ENCODE measurements around the gene PVR. TPM values are rescaled to one million over a fixed set of nuclear protein-coding genes. Genes with fewer than 3 reads are reported as not detected.

Gene PVR
- total RNA-seq, 1 experiment from 2014 or later, result 52.1 TPM

DNA sequence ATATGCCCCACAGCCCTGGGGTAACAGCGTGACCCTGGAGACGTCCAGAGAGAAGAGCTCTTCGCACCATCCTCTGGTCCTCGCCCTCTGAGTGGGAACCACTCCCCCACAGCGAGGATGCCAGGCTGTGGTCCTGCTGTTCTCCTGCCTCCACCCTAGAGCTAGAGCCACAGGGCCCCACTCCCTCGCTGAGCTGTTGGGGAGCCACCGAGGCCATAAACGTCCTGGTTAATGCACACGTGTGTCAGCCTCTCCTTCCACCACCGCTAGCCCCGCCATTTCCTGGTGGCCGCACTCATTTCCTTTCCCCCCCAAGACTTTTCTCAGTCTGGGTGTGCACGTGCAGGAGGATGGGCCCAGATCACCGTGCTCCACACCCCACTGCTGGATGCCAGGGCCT lies 66.8 kb downstream of the PVR start:
- H2AFZ ChIP-seq, result no peak overlapping the region
- ChIA-PET POLR2A (ENCODE audit: unreplicated experiment) (no interaction called here), CTCF (no interaction called here)
- H3K4me3 ChIP-seq, result no peak overlapping the region
- no peak for DNase-seq
- no peaks in the 10 kb centered on the region for H3K9me3 ChIP-seq (ENCODE audit: insufficient read depth, low read depth)
- no peaks in the 10 kb centered on the region for H4K20me1 ChIP-seq (ENCODE audit: insufficient read depth)
- BruUV-seq (replicated peaks), result no TSS peak
- H3K79me2 ChIP-seq (ENCODE audit: low read depth), result no peaks in the 10 kb centered on the region
- H3K27ac ChIP-seq, result no peak overlapping the region
- H3F3A ChIP-seq (ENCODE audit: insufficient read depth, low read depth), result no peaks in the 10 kb centered on the region
- no peaks in the 10 kb centered on the region for H3K9me2 ChIP-seq (ENCODE audit: insufficient read depth)
- no peaks in the 10 kb centered on the region for H3K27me3 ChIP-seq (ENCODE audit: insufficient read depth, low read depth)
- intact Hi-C loops (cut with micrococcal nuclease; ENCODE audit: unreplicated experiment), result no loop called here
- H3K4me1 ChIP-seq (replicated peaks; ENCODE audit: insufficient read depth), result no peaks in the 10 kb centered on the region
- TF ChIP-seq, protein P1, sequence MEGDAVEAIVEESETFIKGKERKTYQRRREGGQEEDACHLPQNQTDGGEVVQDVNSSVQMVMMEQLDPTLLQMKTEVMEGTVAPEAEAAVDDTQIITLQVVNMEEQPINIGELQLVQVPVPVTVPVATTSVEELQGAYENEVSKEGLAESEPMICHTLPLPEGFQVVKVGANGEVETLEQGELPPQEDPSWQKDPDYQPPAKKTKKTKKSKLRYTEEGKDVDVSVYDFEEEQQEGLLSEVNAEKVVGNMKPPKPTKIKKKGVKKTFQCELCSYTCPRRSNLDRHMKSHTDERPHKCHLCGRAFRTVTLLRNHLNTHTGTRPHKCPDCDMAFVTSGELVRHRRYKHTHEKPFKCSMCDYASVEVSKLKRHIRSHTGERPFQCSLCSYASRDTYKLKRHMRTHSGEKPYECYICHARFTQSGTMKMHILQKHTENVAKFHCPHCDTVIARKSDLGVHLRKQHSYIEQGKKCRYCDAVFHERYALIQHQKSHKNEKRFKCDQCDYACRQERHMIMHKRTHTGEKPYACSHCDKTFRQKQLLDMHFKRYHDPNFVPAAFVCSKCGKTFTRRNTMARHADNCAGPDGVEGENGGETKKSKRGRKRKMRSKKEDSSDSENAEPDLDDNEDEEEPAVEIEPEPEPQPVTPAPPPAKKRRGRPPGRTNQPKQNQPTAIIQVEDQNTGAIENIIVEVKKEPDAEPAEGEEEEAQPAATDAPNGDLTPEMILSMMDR (conservative IDR thresholded peaks at IDR 0.05), result no peak
- no peak for TF ChIP-seq EZH2 (IDR thresholded peaks at IDR 0.05; ENCODE audit: low read depth)
- no peaks in the 10 kb centered on the region for H3K36me3 ChIP-seq (ENCODE audit: low read depth)
- no peak overlapping the region for H3K4me2 ChIP-seq

DNA sequence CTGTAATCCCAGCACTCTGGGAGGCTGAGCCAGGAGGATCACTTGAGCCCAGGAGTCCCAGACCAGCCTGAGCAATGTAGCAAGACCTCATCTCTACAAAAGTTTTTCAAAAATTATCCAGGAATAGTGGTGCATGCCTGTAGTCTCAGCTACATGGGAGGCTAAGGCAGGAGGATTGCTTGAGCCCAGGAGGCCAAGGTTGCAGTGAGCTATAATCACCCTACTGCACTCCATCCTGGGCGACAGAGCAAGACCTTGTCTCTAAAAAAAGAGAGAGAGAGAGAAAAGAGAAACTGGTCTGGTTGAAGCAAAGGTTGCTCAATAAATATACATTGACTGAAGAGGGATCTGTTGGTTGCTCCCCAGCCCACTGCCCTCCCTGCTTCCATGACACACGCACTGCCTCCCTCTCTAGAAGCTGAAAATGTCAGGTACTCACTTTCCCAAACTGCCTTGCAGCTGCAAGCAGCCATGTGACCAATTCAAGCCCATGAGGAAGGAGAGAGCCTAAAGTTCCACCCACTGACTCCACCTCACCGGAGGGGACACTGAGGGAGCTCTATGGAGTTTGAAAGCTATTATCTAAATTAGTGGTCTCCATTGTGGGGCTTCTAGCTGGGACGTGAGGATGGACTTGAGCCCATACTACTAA lies 69.3 kb downstream of the PVR start:
- H2AFZ ChIP-seq, result no peak overlapping the region
- DNase-seq, result peak in 1 of 2 experiments; percentile 60
- H3K27me3 ChIP-seq (ENCODE audit: insufficient read depth, low read depth), result no peaks in the 10 kb centered on the region
- peaks cover 13% of the 10 kb centered on the region for H3K4me1 ChIP-seq (replicated peaks; ENCODE audit: insufficient read depth)
- no TSS peak for BruUV-seq (replicated peaks)
- ChIA-PET CTCF (interaction anchor here (0.7 kb wide), 1 partner anchor 142 kb away, joined by 5 read pairs; no protein-coding TSS in a partner anchor), POLR2A (ENCODE audit: unreplicated experiment) (interaction anchor here (0.5 kb wide), 1 partner anchor 64 kb away, joined by 3 read pairs; no protein-coding TSS in a partner anchor)
- H4K20me1 ChIP-seq (ENCODE audit: insufficient read depth), result no peaks in the 10 kb centered on the region
- intact Hi-C loops (cut with micrococcal nuclease; ENCODE audit: unreplicated experiment), result no loop called here
- H3K79me2 ChIP-seq (ENCODE audit: low read depth), result no peaks in the 10 kb centered on the region
- no peak overlapping the region for H3K27ac ChIP-seq
- no peaks in the 10 kb centered on the region for H3K9me3 ChIP-seq (ENCODE audit: insufficient read depth, low read depth)
- no peaks in the 10 kb centered on the region for H3K9me2 ChIP-seq (ENCODE audit: insufficient read depth)
- H3K36me3 ChIP-seq (ENCODE audit: low read depth), result no peaks in the 10 kb centered on the region
- H3K4me2 ChIP-seq, result no peak overlapping the region
- H3K4me3 ChIP-seq, result no peak overlapping the region
- TF ChIP-seq EZH2 (IDR thresholded peaks at IDR 0.05; ENCODE audit: low read depth), result no peak
- TF ChIP-seq, protein P1 (conservative IDR thresholded peaks at IDR 0.05), result no peak
- peaks cover 15% of the 10 kb centered on the region for H3F3A ChIP-seq (ENCODE audit: insufficient read depth, low read depth)

Small RNA genes lying within 50 kb of the gene (microRNA-seq; reads per million reads assigned to microRNA genes)
- gene MIR4531 (ENCODE audit: borderline number of aligned reads, borderline replicate concordance), result not detected

Other genes starting within 250 kb of the PVR start
- gene ZNF285, start 242.3 kb upstream of the PVR start, total RNA-seq (2021), result 3.0 and 3.5 TPM in 2 replicates
- gene ZNF229, start 195.4 kb upstream of the PVR start, total RNA-seq (2021), result 11.3 and 12.3 TPM in 2 replicates
- 6.3 and 11.3 TPM in 2 replicates for gene ZNF180, start 143.4 kb upstream of the PVR start, total RNA-seq (2021)
- gene CEACAM20, start 114.2 kb upstream of the PVR start, total RNA-seq (2021), result not detected in 2 replicates
- gene IGSF23, start 30.3 kb upstream of the PVR start, total RNA-seq (2021), result not detected in 2 replicates
- 4.8 and 8.0 TPM in 2 replicates for gene CEACAM19, start 27.6 kb downstream of the PVR start, total RNA-seq (2021)
- gene CEACAM16, start 55.2 kb downstream of the PVR start, total RNA-seq (2021), result not detected in 2 replicates
- gene BCL3, start 104.8 kb downstream of the PVR start, total RNA-seq (2021), result 36.1 and 38.9 TPM in 2 replicates
- 53.6 and 68.8 TPM in 2 replicates for gene CBLC, start 134.0 kb downstream of the PVR start, total RNA-seq (2021)
- gene BCAM, start 165.2 kb downstream of the PVR start, total RNA-seq (2021), result 146 and 199 TPM in 2 replicates
- gene NECTIN2, start 202.4 kb downstream of the PVR start, total RNA-seq (2021), result 115 and 136 TPM in 2 replicates
- 83.6 and 86.0 TPM in 2 replicates for gene TOMM40, start 247.3 kb downstream of the PVR start, total RNA-seq (2021)